Skeletal muscle satellite cell (primary cell): ENCODE measurements around the gene ZDHHC13. TPM values are rescaled to one million over a fixed set of nuclear protein-coding genes. Genes with fewer than 3 reads are reported as not detected.

Source experiments
- H3K27me3 ChIP-seq: 2 replicates; pipeline ENCODE4 v1.7.0; 2013; ENCODE audit warnings: low read length; ENCODE audit not compliant: control insufficient read depth, insufficient read depth
- H3K36me3 ChIP-seq: 2 replicates; pipeline ENCODE4 v1.7.0; 2013; ENCODE audit warnings: mild to moderate bottlenecking, control low read depth, low read length; ENCODE audit not compliant: insufficient read depth
- H3K4me1 ChIP-seq: 2 replicates; pipeline ENCODE4 v1.7.0; 2013; ENCODE audit warnings: low read length; ENCODE audit not compliant: control insufficient read depth, insufficient read depth
- H3K4me2 ChIP-seq: 2 replicates; pipeline ENCODE4 v1.7.0; 2013; ENCODE audit warnings: mild to moderate bottlenecking, low read length
- H3K4me3 ChIP-seq: 2 replicates; pipeline ENCODE4 v1.7.0; 2013; ENCODE audit warnings: low read length
- H3K9ac ChIP-seq: 2 replicates; pipeline ENCODE4 v1.7.0; 2013; ENCODE audit warnings: mild to moderate bottlenecking, low read depth, low read length, moderate library complexity
- H3K9me3 ChIP-seq: replicated peaks from 2 replicates; pipeline ENCODE4 v1.7.0; 2013; ENCODE audit warnings: mild to moderate bottlenecking, control low read depth, low read length
- total RNA-seq: library from RNA; depleted of rRNA; stranded (reverse); fragments of >200 nt; gene quantifications from 2 replicates; pipeline ENCODE4 v1.2.3, GENCODE V29; 2012; rRNA removed

The ZDHHC13 gene, protein sequence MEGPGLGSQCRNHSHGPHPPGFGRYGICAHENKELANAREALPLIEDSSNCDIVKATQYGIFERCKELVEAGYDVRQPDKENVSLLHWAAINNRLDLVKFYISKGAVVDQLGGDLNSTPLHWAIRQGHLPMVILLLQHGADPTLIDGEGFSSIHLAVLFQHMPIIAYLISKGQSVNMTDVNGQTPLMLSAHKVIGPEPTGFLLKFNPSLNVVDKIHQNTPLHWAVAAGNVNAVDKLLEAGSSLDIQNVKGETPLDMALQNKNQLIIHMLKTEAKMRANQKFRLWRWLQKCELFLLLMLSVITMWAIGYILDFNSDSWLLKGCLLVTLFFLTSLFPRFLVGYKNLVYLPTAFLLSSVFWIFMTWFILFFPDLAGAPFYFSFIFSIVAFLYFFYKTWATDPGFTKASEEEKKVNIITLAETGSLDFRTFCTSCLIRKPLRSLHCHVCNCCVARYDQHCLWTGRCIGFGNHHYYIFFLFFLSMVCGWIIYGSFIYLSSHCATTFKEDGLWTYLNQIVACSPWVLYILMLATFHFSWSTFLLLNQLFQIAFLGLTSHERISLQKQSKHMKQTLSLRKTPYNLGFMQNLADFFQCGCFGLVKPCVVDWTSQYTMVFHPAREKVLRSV
- 6.8 and 8.5 TPM in 2 replicates for total RNA-seq

DNA sequence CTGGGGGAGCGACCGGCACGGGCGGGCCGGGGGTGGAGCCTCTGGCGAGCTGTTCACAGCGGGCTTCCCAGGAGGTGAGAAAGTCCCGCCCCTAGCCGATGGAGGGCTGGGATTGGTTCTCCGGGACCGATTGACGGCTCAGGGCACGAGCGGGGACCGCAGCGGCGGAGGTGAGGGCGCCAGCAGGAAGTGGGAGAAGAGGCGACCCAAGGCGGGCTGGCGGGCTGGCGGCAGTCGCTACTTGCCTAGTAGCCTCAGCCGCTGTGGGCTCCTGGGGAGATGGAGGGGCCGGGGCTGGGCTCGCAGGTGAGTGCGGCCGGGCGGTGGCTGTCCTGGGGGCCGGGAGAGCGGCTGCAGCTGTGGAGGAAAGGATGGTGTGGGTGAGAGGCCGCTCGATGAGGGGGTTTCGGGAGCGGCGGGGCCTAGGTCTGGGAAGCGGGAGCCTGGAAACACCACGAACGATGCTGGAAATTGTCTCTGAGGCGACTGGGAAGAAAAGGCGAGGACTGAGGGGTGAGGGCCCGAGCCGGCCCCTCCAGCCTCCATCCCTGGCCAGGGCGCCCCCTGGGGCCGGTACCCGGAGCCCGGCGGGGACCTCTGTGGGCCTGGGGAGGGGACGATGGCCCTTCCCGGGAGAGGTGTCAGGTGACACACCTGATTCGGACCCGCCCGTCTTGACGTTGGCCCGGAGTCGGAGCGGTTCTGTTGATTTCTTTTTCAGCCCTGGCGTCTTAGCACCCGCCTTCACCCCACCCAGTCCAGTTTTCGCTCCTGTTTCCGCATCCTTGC, at the start of gene ZDHHC13:
Gene ZDHHC13, plus strand, starts transcription at position 198 of the 789 bp plus-strand sequence. Its CDS starts 82 bp downstream, at position 280.
- H3K9ac ChIP-seq, result peak within 1 kb of the TSS; percentile 87
- peaks cover 9% of the 10 kb centered on the region for H3K4me1 ChIP-seq
- peaks cover 21% of the 10 kb centered on the region for H3K27me3 ChIP-seq
- H3K9me3 ChIP-seq, result no peaks in the 10 kb centered on the region
- H3K4me2 ChIP-seq, result peak within 1 kb of the TSS; percentile 89
- no peaks in the 10 kb centered on the region for H3K36me3 ChIP-seq
- H3K4me3 ChIP-seq, result peak within 1 kb of the TSS; percentile 96

DNA sequence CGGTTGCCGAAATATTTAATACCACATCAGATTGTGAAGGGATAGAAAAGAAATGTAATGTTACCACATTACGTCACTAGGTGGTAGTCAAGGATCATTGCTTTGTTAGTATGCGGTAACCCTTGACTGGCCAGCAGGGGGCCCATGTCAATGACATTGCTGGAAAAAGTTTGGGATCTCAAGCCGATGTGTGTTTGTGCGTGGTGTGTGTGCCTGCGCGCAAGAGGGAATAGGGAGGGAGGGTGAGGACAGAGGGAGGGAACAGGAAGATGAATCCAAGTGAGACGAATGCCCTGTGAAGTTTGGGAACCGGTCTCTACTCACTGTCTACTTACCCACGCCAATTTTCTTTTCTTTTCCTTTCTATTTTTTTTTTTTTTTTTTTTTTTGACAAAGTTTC, 45.7 kb upstream of the ZDHHC13 start:
- Histone ChIP-seq H3K4me1 (no peaks in the 10 kb centered on the region), H3K9me3 (no peaks in the 10 kb centered on the region), H3K4me2 (peak overlapping the region; percentile 77), H3K27me3 (peaks cover 73% of the 10 kb centered on the region), H3K9ac (peak overlapping the region; percentile 36), H3K36me3 (no peaks in the 10 kb centered on the region), H3K4me3 (peak overlapping the region; percentile 51)

DNA sequence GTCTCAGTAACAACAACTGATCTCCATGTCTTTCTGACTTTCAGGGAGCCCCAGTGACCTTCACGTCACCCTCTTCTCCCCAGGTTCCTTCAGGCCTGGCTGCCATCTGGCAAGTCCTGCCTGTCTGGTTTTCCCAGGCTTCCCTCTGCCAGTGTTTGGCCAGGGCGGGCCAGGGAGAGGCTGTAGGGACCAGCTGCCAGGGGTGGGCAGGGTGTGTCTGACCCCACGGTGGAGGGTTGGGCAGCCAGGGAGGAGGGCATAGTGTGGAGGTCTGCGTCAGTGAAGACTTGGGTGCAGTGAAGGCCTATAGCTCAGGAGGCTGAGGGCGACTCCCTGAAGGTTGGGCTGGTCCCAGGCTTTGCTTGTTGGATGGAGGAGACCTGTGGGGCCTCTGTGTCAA, 44.5 kb upstream of the ZDHHC13 start:
- Histone ChIP-seq H3K9ac (no peak overlapping the region), H3K9me3 (no peaks in the 10 kb centered on the region), H3K27me3 (peaks cover 68% of the 10 kb centered on the region), H3K4me2 (no peak overlapping the region), H3K36me3 (no peaks in the 10 kb centered on the region), H3K4me3 (no peak overlapping the region), H3K4me1 (peaks cover 3% of the 10 kb centered on the region)

DNA sequence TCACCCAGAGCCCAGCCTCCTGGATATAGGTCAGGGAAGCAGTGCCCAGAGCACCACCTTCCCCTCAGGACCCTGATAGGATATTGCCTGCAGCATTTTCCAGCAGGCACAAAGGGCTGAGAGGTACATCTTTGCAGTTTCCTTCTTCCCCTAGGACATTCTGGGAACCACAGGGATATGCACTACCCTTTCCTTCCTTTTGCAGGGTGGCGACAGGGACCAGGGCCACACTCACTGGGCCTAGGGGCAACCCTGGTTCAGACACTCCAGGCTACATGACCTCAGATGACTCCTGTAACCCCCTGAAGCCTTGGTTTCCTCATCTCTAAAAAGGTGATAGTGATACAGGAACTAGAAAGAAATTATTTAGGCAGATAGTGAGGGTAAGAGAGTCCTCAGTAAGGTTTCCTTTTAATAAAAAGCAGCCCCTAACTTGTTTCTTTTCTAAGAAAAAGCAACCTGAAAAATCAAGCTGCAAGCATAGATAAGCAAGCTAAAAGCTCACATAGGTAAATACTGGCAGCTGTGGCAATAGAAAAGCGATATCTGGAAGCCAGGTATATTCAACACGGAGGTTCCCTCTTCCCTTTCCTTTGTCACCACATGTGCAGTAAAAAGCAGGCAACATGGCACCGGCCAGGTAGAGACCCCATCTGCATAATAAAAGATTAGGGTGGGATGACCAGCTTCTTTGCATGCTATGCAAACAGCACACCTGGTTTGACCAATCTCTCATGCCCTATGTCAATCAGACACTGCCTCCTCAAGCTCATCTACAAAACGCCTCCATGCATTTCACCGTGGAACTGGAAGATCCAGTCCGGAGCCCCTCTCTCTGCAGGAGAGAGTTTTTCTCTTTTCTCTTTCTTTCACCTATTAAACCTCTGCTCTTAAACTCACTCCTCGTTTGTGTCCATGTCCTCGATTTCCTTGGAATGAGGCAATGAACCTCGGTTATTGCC, 43.2 kb upstream of the ZDHHC13 start:
- peaks cover 14% of the 10 kb centered on the region for H3K4me1 ChIP-seq
- no peaks in the 10 kb centered on the region for H3K36me3 ChIP-seq
- peaks cover 55% of the 10 kb centered on the region for H3K27me3 ChIP-seq
- H3K9ac ChIP-seq, result no peak overlapping the region
- H3K4me3 ChIP-seq, result no peak overlapping the region
- no peak overlapping the region for H3K4me2 ChIP-seq
- no peaks in the 10 kb centered on the region for H3K9me3 ChIP-seq

- Histone ChIP-seq H3K9ac (no peak overlapping the region), H3K9me3 (no peaks in the 10 kb centered on the region), H3K36me3 (no peaks in the 10 kb centered on the region), H3K4me1 (peaks cover 32% of the 10 kb centered on the region), H3K27me3 (peaks cover 39% of the 10 kb centered on the region), H3K4me2 (no peak overlapping the region), H3K4me3 (no peak overlapping the region)
Measured at GRCh38 chr11:19075636-19076035, 41.3 kb upstream of the ZDHHC13 start.

- Histone ChIP-seq H3K36me3 (no peaks in the 10 kb centered on the region), H3K4me3 (no peak overlapping the region), H3K9ac (no peak overlapping the region), H3K27me3 (peaks cover 38% of the 10 kb centered on the region), H3K9me3 (no peaks in the 10 kb centered on the region), H3K4me2 (no peak overlapping the region), H3K4me1 (peaks cover 37% of the 10 kb centered on the region)
Measured at GRCh38 chr11:19076744-19077589, 40.0 kb upstream of the ZDHHC13 start.

- H3K27me3 ChIP-seq, result peaks cover 30% of the 10 kb centered on the region
- no peak overlapping the region for H3K4me2 ChIP-seq
- H3K4me3 ChIP-seq, result no peak overlapping the region
- peaks cover 37% of the 10 kb centered on the region for H3K4me1 ChIP-seq
- no peak overlapping the region for H3K9ac ChIP-seq
- no peaks in the 10 kb centered on the region for H3K9me3 ChIP-seq
- H3K36me3 ChIP-seq, result no peaks in the 10 kb centered on the region
Measured at GRCh38 chr11:19077965-19078364, 39.0 kb upstream of the ZDHHC13 start.

GRCh38 chr11:19079643-19080440, 37.1 kb upstream of the ZDHHC13 start:
- no peak overlapping the region for H3K4me2 ChIP-seq
- no peaks in the 10 kb centered on the region for H3K9me3 ChIP-seq
- peaks cover 14% of the 10 kb centered on the region for H3K27me3 ChIP-seq
- peaks cover 37% of the 10 kb centered on the region for H3K4me1 ChIP-seq
- H3K36me3 ChIP-seq, result no peaks in the 10 kb centered on the region
- no peak overlapping the region for H3K4me3 ChIP-seq
- peak overlapping the region; percentile 44 for H3K9ac ChIP-seq

GRCh38 chr11:19080579-19080993, 36.4 kb upstream of the ZDHHC13 start:
- Histone ChIP-seq H3K9me3 (no peaks in the 10 kb centered on the region), H3K4me1 (peaks cover 37% of the 10 kb centered on the region), H3K4me3 (no peak overlapping the region), H3K9ac (no peak overlapping the region), H3K27me3 (peaks cover 11% of the 10 kb centered on the region), H3K36me3 (no peaks in the 10 kb centered on the region), H3K4me2 (no peak overlapping the region)
